Activated naive CD4-positive, alpha-beta T cell treated with anti-CD3 and anti-CD28 coated beads, Interleukin-2, amount 10 ng/mL, durations not matched to agents 7 days and 5 days (primary cell): ENCODE measurements around the gene ZNF470.

Source experiments
- CTCF ChIA-PET: fragments of 350-600 bp; sonication (Branson Sonifier 250); formaldehyde crosslinking; loops from one replicate; lab custom pipeline; 2021; ENCODE audit warnings: antibody characterized with exemption; lab: Charles Lee
- DNase-seq: peaks from one replicate; pipeline ENCODE4 v3.0.0-alpha.2; 2020
- H3K27ac Mint-ChIP-seq: one replicate; pipeline ENCODE4 v1.8.0; 2021; ENCODE audit warnings: mild to moderate bottlenecking, moderate library complexity, mixed read lengths
- H3K27me3 Mint-ChIP-seq: one replicate; pipeline ENCODE4 v1.8.0; 2021; ENCODE audit warnings: mild to moderate bottlenecking, mixed read lengths
- H3K36me3 Mint-ChIP-seq: one replicate; pipeline ENCODE4 v1.8.0; 2021; ENCODE audit warnings: mixed read lengths
- H3K4me1 Mint-ChIP-seq: one replicate; pipeline ENCODE4 v1.8.0; 2021; ENCODE audit warnings: mixed read lengths
- H3K4me3 Mint-ChIP-seq: one replicate; pipeline ENCODE4 v1.8.0; 2021; ENCODE audit warnings: mild to moderate bottlenecking, moderate library complexity, mixed read lengths
- H3K9me3 Mint-ChIP-seq: one replicate; pipeline ENCODE4 v1.8.0; 2021; ENCODE audit warnings: mixed read lengths

The ZNF470 gene

GRCh38 chr19:56567274-56568120 is at the start of gene ZNF470:
Gene ZNF470, plus strand, starts transcription at chr19:56567468. Its CDS starts 2,844 bp downstream, at chr19:56570312.
- H3K4me1 Mint-ChIP-seq: peaks cover 21% of the 10 kb centered on the region
- peak within 1 kb of the TSS; percentile 92 for H3K27ac Mint-ChIP-seq
- peak within 1 kb of the TSS; percentile 95 for H3K4me3 Mint-ChIP-seq
- H3K36me3 Mint-ChIP-seq: peaks cover 54% of the 10 kb centered on the region
- CTCF ChIA-PET: no interaction called here
- DNase-seq: peak; percentile 94
- peaks cover 64% of the 10 kb centered on the region for H3K9me3 Mint-ChIP-seq
- H3K27me3 Mint-ChIP-seq: no peaks in the 10 kb centered on the region

- CTCF ChIA-PET: no interaction called here
- no peaks in the 10 kb centered on the region for H3K27me3 Mint-ChIP-seq
- H3K4me1 Mint-ChIP-seq: no peaks in the 10 kb centered on the region
- no peak overlapping the region for H3K27ac Mint-ChIP-seq
- peaks cover 7% of the 10 kb centered on the region for H3K36me3 Mint-ChIP-seq
- H3K4me3 Mint-ChIP-seq: no peak overlapping the region
- no peak for DNase-seq
- H3K9me3 Mint-ChIP-seq: peaks cover 73% of the 10 kb centered on the region
These were observed 41.9 kb upstream of the ZNF470 start for GRCh38 chr19:56525214-56525860.

GRCh38 chr19:56537442-56537841 is 29.8 kb upstream of the ZNF470 start:
- Mint-ChIP-seq H3K36me3 (peaks cover 33% of the 10 kb centered on the region), H3K27me3 (no peaks in the 10 kb centered on the region), H3K4me3 (peak overlapping the region; percentile 83), H3K27ac (peak overlapping the region; percentile 97), H3K9me3 (peaks cover 75% of the 10 kb centered on the region), H3K4me1 (peaks cover 19% of the 10 kb centered on the region)
- CTCF ChIA-PET: no interaction called here
- DNase-seq: no peak

- CTCF ChIA-PET: no interaction called here
- peak; percentile 91 for DNase-seq
- H3K27ac Mint-ChIP-seq: peak overlapping the region; percentile 97
- H3K9me3 Mint-ChIP-seq: peaks cover 70% of the 10 kb centered on the region
- H3K4me3 Mint-ChIP-seq: peak overlapping the region; percentile 83
- H3K36me3 Mint-ChIP-seq: peaks cover 34% of the 10 kb centered on the region
- no peaks in the 10 kb centered on the region for H3K27me3 Mint-ChIP-seq
- H3K4me1 Mint-ChIP-seq: peaks cover 19% of the 10 kb centered on the region
These were observed 29.0 kb upstream of the ZNF470 start for GRCh38 chr19:56538254-56538760.

GRCh38 chr19:56538761-56539263 is 28.5 kb upstream of the ZNF470 start, which contains the start of gene ZFP28:
Gene ZFP28, plus strand, starts transcription at chr19:56538948. Its CDS starts 71 bp downstream, at chr19:56539019.
- H3K9me3 Mint-ChIP-seq: peaks cover 67% of the 10 kb centered on the region
- DNase-seq: peak; percentile 77
- H3K4me3 Mint-ChIP-seq: peak within 1 kb of the TSS; percentile 83
- peaks cover 34% of the 10 kb centered on the region for H3K36me3 Mint-ChIP-seq
- no peaks in the 10 kb centered on the region for H3K27me3 Mint-ChIP-seq
- H3K4me1 Mint-ChIP-seq: peaks cover 19% of the 10 kb centered on the region
- CTCF ChIA-PET: no interaction called here
- peak within 1 kb of the TSS; percentile 97 for H3K27ac Mint-ChIP-seq

- Mint-ChIP-seq H3K36me3 (peaks cover 35% of the 10 kb centered on the region), H3K4me1 (peaks cover 9% of the 10 kb centered on the region), H3K27me3 (no peaks in the 10 kb centered on the region), H3K27ac (no peak overlapping the region), H3K4me3 (no peak overlapping the region), H3K9me3 (peaks cover 59% of the 10 kb centered on the region)
- no peak for DNase-seq
- CTCF ChIA-PET: no interaction called here
These were observed 23.5 kb upstream of the ZNF470 start for GRCh38 chr19:56543776-56544175.

GRCh38 chr19:56547535-56547934 is 19.7 kb upstream of the ZNF470 start:
- no peaks in the 10 kb centered on the region for H3K4me1 Mint-ChIP-seq
- DNase-seq: no peak
- CTCF ChIA-PET: no interaction called here
- H3K36me3 Mint-ChIP-seq: peaks cover 37% of the 10 kb centered on the region
- no peaks in the 10 kb centered on the region for H3K27me3 Mint-ChIP-seq
- no peak overlapping the region for H3K27ac Mint-ChIP-seq
- no peak overlapping the region for H3K4me3 Mint-ChIP-seq
- H3K9me3 Mint-ChIP-seq: peaks cover 47% of the 10 kb centered on the region

GRCh38 chr19:56554272-56554869 is 12.9 kb upstream of the ZNF470 start:
- CTCF ChIA-PET: no interaction called here

GRCh38 chr19:56562766-56563165 is 4.5 kb upstream of the ZNF470 start:
- peaks cover 17% of the 10 kb centered on the region for H3K36me3 Mint-ChIP-seq
- CTCF ChIA-PET: no interaction called here
- H3K27ac Mint-ChIP-seq: no peak overlapping the region

More at GRCh38 chr19:56554272-56554869, 12.9 kb upstream of the ZNF470 start:
- H3K9me3 Mint-ChIP-seq: peaks cover 61% of the 10 kb centered on the region
- H3K27me3 Mint-ChIP-seq: no peaks in the 10 kb centered on the region
- H3K36me3 Mint-ChIP-seq: peaks cover 33% of the 10 kb centered on the region
- no peak overlapping the region for H3K27ac Mint-ChIP-seq
- H3K4me1 Mint-ChIP-seq: no peaks in the 10 kb centered on the region
- DNase-seq: no peak
- no peak overlapping the region for H3K4me3 Mint-ChIP-seq

GRCh38 chr19:56566904-56567273 is 379 bp upstream of the ZNF470 start:
- H3K27me3 Mint-ChIP-seq: no peaks in the 10 kb centered on the region
- peaks cover 51% of the 10 kb centered on the region for H3K36me3 Mint-ChIP-seq
- H3K27ac Mint-ChIP-seq: peak overlapping the region; percentile 92

More at GRCh38 chr19:56562766-56563165, 4.5 kb upstream of the ZNF470 start:
- H3K27me3 Mint-ChIP-seq: no peaks in the 10 kb centered on the region
- H3K4me1 Mint-ChIP-seq: peaks cover 12% of the 10 kb centered on the region
- no peak for DNase-seq
- H3K4me3 Mint-ChIP-seq: no peak overlapping the region
- H3K9me3 Mint-ChIP-seq: peaks cover 78% of the 10 kb centered on the region

GRCh38 chr19:56572589-56572988 is 5.3 kb downstream of the ZNF470 start:
- Mint-ChIP-seq H3K27me3 (no peaks in the 10 kb centered on the region), H3K9me3 (peaks cover 74% of the 10 kb centered on the region), H3K36me3 (peaks cover 80% of the 10 kb centered on the region), H3K4me3 (no peak overlapping the region), H3K27ac (no peak overlapping the region), H3K4me1 (peaks cover 10% of the 10 kb centered on the region)
- CTCF ChIA-PET: no interaction called here
- no peak for DNase-seq

More at GRCh38 chr19:56566904-56567273, 379 bp upstream of the ZNF470 start:
- peak; percentile 64 for DNase-seq
- Mint-ChIP-seq H3K4me1 (peaks cover 21% of the 10 kb centered on the region), H3K9me3 (peaks cover 69% of the 10 kb centered on the region), H3K4me3 (peak overlapping the region; percentile 95)
- CTCF ChIA-PET: no interaction called here

GRCh38 chr19:56573914-56574313 is 6.6 kb downstream of the ZNF470 start:
- Mint-ChIP-seq H3K36me3 (peaks cover 71% of the 10 kb centered on the region), H3K9me3 (peaks cover 77% of the 10 kb centered on the region), H3K4me3 (no peak overlapping the region), H3K27me3 (no peaks in the 10 kb centered on the region), H3K27ac (no peak overlapping the region), H3K4me1 (no peaks in the 10 kb centered on the region)
- CTCF ChIA-PET: interaction anchor here (0.8 kb wide), 1 partner anchor 519 kb away, joined by 3 read pairs; no protein-coding TSS in a partner anchor
- DNase-seq: no peak

- Mint-ChIP-seq H3K4me1 (no peaks in the 10 kb centered on the region), H3K4me3 (no peak overlapping the region), H3K27me3 (no peaks in the 10 kb centered on the region), H3K9me3 (peaks cover 81% of the 10 kb centered on the region), H3K27ac (no peak overlapping the region), H3K36me3 (peaks cover 44% of the 10 kb centered on the region)
- CTCF ChIA-PET: no interaction called here
- no peak for DNase-seq
These were observed 10.7 kb downstream of the ZNF470 start for GRCh38 chr19:56577719-56578602.
